GF-D8 (cell line): ENCODE data around the gene CBX8.
A peak's percentile ranks its signal among the peaks of the same experiment; 100 is the strongest.

ENCODE experiments used
- DNase-seq: peaks from one replicate; lab custom pipeline; 2025; lab: John Stamatoyannopoulos, UW

The CBX8 gene

DNA sequence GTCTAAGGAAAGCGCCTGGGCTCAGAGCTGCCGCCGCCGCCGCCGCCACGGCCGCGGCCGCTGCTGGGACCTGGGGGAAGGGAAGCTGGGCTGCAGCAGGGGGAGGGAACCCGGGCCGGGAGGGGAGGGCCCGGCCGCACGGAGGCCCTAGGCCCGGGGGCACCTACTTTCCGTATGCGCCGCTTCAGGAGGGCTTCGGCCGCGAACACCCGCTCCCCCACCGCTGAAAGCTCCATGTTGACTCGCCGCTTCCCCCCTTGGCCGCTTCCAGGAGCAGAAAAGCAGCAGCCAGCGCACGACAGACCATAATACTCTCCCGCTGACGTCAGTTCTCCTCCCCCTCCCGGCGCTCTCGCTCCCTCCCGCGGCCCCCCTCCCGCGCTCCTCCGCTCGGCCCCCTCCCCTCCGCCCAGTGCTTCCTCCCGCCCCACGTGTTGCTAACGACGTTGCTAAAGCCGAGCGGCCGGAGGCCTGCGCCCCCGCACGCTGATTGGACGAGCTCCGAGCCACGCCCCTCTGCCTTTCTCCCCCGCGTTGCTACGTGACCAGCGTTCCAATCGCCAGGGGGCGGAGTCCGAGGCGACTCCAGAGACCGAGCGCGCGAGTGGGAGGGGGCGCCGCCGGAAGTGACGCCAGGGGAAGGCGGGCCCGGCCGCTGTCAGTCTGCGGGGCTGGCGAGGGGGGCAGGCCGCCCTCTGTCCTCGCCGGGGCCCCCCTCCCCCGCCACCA lies at the start of gene CBX8:
CBX8 (minus strand) TSS at position 315 of the 729 bp plus-strand sequence; CDS start at position 236, 79 bp downstream.
- peak; percentile 97 for DNase-seq

DNA sequence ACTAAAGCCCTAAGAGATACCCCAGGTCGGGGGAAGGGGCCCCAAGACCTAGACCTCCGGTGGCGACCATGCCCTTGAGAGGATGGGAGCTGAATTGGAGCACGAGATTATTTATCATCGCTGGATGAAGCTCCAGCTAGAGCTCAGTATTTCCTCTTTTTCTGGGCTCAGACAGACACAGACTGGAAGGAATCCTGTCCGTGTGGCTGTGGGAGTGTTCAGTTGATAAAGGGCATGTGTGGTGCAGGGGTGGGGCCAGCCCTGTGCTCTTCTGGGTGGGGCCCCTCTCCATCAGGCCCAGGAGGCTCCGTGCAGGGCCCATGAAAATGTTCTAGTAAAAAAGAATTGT lies 48.7 kb upstream of the CBX8 start:
- DNase-seq: peak; percentile 61

- peak; percentile 8 for DNase-seq
Measured at GRCh38 chr17:79844869-79845600, 48.2 kb upstream of the CBX8 start.

- DNase-seq: no peak
Measured at GRCh38 chr17:79843816-79844800, 47.2 kb upstream of the CBX8 start.

- peak; percentile 27 for DNase-seq
Measured at GRCh38 chr17:79843474-79843815, 46.6 kb upstream of the CBX8 start.

GRCh38 chr17:79842656-79843473 lies 46.0 kb upstream of the CBX8 start:
- peak; percentile 61 for DNase-seq

GRCh38 chr17:79842136-79842655 lies 45.3 kb upstream of the CBX8 start:
- no peak for DNase-seq

GRCh38 chr17:79841369-79842135 lies 44.7 kb upstream of the CBX8 start:
- no peak for DNase-seq

GRCh38 chr17:79840989-79841286 lies 44.1 kb upstream of the CBX8 start:
- DNase-seq: no peak

GRCh38 chr17:79840269-79840988 lies 43.6 kb upstream of the CBX8 start:
- peak; percentile 55 for DNase-seq

DNA sequence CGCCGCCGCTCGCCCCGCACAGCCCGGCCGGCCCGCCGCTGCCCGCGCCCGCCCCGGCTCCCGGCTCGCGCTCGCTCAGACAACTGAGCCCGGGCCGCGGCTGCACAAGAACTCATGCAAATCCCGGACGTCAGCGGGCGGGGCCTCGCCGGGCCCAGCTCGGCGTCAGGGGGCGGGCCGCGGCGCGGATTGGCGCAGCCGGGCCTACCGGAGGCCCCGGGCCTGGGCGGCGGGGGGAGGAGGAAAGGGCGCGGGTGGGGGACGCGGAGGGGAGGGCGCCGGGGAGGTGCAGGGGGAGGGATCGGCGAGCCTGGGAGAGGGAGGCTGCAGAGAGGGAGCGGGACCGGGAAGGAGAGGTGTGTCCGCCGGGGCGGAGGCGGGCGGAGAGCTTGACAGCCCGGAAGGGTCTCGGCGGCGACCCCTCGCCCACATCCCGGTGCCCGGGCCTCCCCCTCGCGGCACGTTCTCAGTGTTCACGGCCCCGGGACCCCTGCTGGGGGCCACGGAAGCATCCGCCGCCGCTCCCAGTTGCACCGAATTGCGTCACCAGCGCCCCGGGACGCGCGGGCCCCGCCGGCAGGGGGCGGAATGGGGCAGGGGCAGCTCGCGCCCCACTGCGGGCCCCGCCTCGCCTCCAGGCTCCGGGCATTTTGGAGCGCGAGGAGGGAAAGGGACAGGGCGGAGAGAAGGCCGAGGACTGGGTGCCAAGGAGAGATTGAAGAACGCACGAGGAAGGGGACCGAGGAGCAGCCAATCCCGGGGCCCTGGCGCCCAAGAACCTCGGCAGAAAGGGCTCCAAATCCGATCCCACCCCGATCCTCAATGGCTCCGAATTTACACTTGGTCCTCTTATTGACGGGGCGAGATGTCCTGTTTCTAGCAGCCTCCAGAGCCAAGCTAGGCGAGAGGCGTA lies 42.7 kb upstream of the CBX8 start, which contains the start of gene CBX4:
CBX4 (minus strand) TSS at position 85 of the 913 bp plus-strand sequence. CDS start 189 bp downstream, outside the sequence.
- peak; percentile 74 for DNase-seq

GRCh38 chr17:79838522-79839274 lies 41.8 kb upstream of the CBX8 start:
- DNase-seq: no peak

- DNase-seq: no peak
Measured at GRCh38 chr17:79837888-79838521, 41.1 kb upstream of the CBX8 start.

GRCh38 chr17:79836972-79837887 lies 40.4 kb upstream of the CBX8 start:
- peak; percentile 86 for DNase-seq

GRCh38 chr17:79836510-79836971 lies 39.7 kb upstream of the CBX8 start:
- peak; percentile 86 for DNase-seq

GRCh38 chr17:79835953-79836509 lies 39.2 kb upstream of the CBX8 start:
- no peak for DNase-seq
